HFF-Myc (cell line): ENCODE results near the gene KDM4E.

Source experiments
- DNase-seq: peaks from one replicate; pipeline ENCODE4 v3.0.0-alpha.2; 2011; ENCODE audit warnings: low read depth; ENCODE audit errors: extremely low read depth
- H3K4me3 ChIP-seq: replicated peaks from 2 replicates; pipeline ENCODE4 v1.5.1; 2011; ENCODE audit warnings: low read depth, mild to moderate bottlenecking, control low read depth, low read length
- TF ChIP-seq, protein P1 (sequence below): IDR thresholded peaks from 2 replicates; pipeline ENCODE4 v1.5.1; 2012; ENCODE audit warnings: mild to moderate bottlenecking, low read depth, low read length, control low read depth; ENCODE audit errors: missing control alignments

The KDM4E gene

DNA sequence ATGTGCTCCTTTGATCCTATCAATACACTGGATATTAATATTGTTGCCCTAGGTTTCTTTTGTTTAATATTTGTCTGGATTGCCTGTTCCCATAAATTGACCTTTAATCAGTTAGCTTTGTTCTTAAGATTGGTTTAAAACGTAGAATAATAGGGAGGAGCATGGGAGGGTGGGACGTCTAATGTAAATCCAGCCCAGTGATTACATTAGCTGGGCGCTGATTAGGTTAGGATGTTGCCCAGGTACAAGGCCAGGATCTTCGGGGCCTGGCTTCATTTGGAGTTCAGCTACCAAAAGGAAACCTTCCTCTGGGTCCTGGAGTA is 41.6 kb downstream of the KDM4E start, which contains the start of gene SRSF8:
Gene SRSF8 (plus strand): TSS at position 204 of the 323 bp plus-strand sequence. CDS start 308 bp downstream, outside the sequence.
- peak within 1 kb of the TSS; percentile 82 for H3K4me3 ChIP-seq
- TF ChIP-seq, protein P1, sequence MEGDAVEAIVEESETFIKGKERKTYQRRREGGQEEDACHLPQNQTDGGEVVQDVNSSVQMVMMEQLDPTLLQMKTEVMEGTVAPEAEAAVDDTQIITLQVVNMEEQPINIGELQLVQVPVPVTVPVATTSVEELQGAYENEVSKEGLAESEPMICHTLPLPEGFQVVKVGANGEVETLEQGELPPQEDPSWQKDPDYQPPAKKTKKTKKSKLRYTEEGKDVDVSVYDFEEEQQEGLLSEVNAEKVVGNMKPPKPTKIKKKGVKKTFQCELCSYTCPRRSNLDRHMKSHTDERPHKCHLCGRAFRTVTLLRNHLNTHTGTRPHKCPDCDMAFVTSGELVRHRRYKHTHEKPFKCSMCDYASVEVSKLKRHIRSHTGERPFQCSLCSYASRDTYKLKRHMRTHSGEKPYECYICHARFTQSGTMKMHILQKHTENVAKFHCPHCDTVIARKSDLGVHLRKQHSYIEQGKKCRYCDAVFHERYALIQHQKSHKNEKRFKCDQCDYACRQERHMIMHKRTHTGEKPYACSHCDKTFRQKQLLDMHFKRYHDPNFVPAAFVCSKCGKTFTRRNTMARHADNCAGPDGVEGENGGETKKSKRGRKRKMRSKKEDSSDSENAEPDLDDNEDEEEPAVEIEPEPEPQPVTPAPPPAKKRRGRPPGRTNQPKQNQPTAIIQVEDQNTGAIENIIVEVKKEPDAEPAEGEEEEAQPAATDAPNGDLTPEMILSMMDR = no peak
- DNase-seq = no peak

- no peak for DNase-seq
- H3K4me3 ChIP-seq = peak overlapping the region; percentile 82
- TF ChIP-seq, protein P1 = peak; percentile 35
These were observed 42.2 kb downstream of the KDM4E start for GRCh38 chr11:95067039-95067840.

DNA sequence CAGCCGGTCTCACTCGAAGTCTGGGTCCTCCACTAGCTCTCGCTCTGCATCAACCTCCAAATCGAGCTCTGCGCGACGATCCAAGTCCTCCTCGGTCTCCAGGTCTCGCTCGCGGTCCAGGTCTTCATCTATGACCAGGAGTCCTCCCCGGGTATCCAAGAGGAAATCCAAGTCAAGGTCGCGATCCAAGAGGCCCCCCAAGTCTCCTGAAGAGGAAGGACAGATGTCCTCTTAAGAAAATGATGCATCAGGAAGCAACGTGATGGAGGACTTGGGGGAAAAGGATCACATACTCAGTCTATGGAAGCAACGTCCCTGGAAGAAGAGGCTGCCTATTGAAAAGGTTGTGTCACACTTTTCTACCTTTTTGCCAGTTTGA is 42.8 kb downstream of the KDM4E start:
- peak overlapping the region; percentile 82 for H3K4me3 ChIP-seq
- DNase-seq = no peak
- TF ChIP-seq, protein P1 = no peak

GRCh38 chr11:95068549-95068948 is 43.5 kb downstream of the KDM4E start:
- peak overlapping the region; percentile 82 for H3K4me3 ChIP-seq
- TF ChIP-seq, protein P1 = no peak

GRCh38 chr11:95070471-95070870 is 45.4 kb downstream of the KDM4E start:
- TF ChIP-seq, protein P1 = no peak
- H3K4me3 ChIP-seq = no peak overlapping the region
- DNase-seq = no peak

More at GRCh38 chr11:95068549-95068948, 43.5 kb downstream of the KDM4E start:
- DNase-seq = peak; percentile 88

DNA sequence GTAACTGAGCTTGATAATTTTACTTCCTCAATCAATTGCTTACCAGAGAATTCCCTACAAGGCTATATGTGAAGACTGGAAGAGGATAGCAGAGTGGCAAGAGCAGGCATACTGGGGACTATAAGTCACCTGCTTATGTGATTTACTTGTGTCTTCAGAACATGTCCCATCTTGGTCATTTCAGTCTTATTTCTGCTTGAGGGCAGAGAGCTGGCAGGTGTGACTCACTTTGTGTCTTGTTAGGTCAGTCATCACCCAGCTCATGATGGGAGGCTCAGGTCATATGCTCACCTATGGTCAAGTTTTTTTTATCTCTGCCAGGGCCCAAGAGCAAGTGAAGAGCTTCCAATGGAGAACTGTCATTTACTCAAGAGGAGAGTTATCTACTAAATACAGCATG is 47.9 kb downstream of the KDM4E start:
- no peak for DNase-seq
- H3K4me3 ChIP-seq = no peak overlapping the region
- TF ChIP-seq, protein P1 = no peak
